HCEC 1CT (cell line): ENCODE measurements around the gene SERPINE3.

Experiments
- DNase-seq: peaks from one replicate; pipeline ENCODE4 v3.0.0-alpha.2; 2017

The SERPINE3 gene

DNA sequence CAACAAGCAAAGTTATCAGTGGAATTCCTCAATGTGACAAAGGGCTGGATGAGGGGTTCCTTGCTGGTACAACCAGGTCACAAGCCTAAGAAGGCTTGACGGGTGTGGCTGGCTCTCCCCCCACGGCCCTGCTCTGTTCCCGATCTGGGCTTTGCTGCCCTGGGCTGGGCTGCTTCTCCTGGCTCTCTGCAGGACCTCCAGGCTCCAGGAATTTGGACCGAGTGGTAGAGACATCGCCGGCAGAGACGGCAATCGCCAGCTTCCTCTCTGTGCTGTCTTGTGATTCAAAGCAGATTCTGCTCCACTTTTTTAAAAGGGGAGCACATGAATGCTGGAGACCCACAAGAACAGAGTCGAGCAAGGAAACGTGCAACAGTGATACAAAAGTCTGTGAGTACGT is at the start of gene SERPINE3:
Gene SERPINE3, plus strand, starts transcription at position 338 of the 400 bp plus-strand sequence. CDS start 1,401 bp downstream, outside the sequence.
- no peak for DNase-seq

DNA sequence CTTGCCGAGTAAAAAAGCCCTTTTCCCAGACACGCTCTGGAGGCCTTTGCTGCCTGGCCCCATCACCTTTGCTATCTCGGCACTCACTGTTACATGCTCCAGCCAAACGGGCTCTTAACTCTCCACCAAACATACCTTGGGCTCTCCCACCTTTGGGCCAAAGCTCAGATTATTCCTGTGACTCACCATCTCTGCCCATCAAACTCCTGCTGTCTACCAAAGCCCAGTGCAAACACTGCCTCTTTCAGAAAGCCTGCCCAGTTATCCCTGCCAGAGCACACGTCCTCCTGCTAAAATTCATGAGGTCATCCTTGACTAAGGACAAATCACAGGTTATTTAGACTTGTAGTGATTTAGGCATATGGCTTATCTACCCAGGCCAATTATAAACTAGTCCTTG is 48.1 kb upstream of the SERPINE3 start:
- DNase-seq, result no peak

DNA sequence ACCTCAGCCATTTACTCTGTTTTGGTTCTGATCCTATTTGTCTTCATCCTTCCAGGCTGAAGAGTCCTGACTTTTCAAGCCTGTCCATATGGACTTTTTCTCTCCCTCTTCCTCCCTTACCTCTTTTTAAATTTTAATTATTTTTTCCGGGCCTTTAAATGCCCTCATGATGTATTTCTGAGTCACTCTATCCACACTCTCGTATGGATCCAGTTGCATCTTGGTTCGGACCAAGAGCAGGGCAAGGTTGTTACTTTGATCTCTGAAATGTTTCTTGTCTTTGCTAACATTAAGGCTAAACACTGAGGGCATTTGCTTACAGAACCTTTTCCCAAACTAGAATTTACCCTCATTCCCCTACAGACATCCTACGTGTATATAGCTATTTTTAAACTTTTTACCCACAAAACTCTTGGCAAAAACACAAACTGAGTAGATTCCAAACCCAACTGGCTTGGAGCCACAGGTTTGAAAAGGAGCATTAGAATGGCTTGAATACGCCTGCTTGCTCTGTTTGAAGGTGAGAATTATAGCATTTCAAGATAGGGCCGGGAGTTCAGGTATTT is 47.4 kb upstream of the SERPINE3 start:
- peak; percentile 6 for DNase-seq

DNA sequence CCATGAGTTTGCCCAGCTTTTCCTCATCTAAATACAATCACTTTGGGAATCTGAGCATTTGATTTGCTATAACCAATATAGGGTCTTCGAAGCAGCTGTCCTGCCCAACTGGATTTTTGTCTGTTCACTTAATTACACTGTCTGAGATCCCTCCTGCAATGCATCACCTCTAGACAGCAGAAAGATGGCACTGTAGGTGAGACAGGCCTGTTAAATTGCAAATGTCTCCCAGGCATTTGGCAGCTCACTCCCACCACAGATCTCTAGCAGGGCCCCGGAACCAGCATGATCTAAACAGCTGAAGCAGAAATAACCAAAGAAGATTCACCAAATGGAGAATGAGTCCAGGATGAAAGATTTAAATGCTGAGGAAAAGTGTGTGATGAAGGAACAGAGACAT is 41.9 kb upstream of the SERPINE3 start:
- no peak for DNase-seq

DNA sequence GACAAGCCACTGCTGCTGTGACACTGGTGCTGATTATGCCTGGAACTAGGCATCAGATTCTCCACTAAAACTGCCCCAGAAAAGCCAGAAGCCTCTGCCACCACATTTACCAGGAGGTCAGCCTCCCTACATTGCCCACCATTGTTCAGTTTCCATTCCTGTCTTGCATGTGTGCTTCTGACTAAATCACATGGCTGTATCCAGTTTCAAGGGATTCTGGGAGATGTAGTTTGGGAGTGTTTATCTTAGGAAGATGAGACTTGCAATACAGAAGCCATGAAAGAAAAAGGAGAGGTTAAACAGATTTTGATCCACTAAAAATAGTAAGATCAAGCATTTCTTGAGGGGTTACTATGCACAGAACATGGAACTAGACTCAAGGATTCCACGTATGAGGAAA is 40.7 kb upstream of the SERPINE3 start:
- peak; percentile 5 for DNase-seq

DNA sequence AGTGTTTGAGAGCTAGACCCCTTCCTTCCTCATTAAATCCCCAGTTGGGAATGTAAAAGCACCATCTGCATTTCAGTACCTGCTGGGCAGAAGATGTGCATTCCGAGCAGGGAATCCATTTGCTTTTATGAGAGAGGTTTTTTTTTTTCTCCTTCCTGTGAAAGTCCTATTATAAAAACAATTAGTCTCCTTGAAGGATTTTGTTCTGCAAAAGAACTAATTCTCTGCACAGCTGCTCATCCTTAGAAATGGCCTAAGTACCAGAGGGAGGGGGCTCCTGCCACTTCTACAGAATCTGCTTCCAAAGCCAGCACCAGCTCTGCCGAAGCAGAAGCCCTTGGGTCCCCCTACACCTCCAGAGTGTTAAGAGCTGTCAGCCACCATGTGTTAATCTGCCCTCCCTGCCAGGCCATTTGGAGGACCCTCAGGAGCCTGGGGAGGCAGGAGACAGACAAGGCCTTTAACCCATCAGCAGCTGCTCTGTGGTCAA is 36.4 kb upstream of the SERPINE3 start:
- no peak for DNase-seq

DNA sequence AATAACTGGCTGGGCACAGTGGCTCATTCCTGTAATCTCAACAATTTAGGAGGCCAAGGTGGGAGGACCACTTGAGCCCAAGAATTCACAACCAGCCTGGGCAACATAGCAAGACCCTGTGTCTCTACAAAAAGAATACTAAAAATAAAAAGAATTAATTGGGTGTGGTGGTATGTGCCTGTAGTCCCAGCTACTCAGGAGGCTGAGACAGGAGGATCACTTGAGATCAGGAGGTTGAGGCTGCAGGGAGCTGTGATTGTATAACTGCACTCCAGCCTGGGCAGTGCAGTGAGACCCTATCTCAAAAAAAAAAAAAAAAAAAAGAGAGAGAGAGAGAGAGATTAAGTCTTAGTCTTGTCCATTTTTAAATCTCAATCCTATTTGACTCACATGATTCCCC is 35.6 kb upstream of the SERPINE3 start:
- DNase-seq, result no peak

DNA sequence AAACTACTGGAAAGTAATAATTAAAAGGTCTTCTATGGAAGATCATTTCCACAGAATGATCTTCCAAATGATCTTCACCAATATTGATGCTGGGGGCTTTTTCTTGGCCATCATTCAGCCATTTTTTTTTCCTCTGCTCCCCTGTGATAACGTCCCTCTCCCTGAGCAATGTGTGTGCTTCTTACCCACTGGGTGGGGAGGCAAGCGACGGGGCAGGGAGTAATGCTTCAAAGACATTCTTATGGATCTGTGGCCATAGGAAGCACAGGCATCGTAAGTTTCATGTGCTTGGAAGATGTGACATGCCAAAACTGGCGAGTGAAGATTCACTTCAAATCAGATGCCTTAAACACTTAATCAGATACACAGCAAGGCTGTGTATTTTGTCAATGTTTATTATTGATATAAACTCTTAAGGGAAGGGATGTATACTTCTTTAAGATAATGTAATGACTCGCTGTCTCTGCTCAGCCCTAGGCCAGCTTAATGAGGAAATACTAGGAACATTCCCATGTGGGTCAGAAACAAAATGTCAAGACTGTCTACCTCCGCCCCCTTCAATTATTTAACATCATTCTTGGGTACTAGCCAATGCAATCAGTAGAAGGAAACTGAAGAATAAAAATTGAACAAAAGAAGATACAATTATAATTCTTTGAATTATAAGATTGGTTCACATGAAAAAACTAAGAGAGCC is 34.1 kb upstream of the SERPINE3 start:
- DNase-seq, result no peak

DNA sequence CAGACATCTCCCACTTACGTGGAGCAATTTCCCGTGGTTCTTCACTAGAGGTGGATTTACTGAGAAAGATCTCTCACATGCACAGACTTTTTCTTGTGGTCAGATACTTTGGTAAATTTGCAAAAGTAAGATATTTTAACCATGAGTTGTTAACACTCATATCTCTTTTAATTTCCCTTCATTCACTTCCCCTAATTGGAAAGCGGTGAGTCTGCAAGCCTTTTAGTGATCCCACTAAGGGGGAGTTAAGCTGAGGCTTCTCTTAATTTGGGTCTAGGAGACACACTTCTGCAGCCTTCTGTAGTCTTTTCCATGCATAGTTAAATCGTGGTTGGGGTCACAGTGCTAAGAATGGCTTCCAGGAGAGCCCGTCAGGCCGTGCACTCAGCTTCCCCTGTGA is 30.7 kb upstream of the SERPINE3 start:
- DNase-seq, result no peak

DNA sequence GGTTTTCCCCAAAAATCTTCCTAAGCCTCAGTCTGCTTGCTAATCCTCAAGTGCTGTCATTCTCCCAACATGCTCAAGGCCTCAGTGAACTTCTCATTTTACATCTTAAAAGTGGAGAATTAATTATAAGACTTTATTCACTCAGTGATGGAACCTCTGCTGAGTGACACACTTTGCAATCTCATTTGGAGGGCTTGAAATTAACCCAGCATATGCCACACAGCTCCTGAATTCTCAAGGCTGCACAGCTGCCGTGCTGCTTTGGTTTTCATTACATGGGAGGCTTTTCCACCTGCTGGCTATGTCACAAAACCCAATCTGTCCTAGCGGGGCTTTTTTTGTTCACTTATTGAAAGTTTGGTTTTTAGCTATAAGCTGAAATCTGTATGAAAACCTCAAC is 28.3 kb upstream of the SERPINE3 start:
- no peak for DNase-seq

DNA sequence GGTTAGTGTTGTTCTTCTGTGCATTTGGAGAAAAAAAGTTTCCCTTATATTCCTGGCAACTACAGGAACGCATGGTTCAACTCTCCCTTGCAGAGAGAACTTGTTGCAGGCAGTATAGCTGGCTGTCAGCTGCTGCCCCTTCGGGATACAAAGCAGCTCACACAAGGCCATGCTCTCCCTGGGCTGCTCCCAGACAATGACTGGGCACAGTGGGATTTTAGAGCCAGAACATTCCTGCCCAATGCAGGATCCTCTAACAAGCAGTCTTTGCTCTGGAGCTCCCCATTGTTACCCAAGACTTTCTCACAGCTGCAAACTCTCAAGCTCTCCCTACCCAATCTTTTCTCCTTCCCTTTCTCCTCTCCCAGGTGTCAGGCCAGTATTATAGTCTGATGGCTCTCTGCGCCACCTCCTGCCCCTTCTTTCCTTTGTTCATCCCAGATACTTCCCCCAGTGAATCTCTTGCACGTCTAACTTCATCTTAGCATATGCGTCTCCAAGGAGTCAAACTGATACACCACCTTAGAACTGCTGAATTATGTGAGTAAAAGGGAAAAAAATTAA is 27.5 kb upstream of the SERPINE3 start:
- DNase-seq, result no peak

DNA sequence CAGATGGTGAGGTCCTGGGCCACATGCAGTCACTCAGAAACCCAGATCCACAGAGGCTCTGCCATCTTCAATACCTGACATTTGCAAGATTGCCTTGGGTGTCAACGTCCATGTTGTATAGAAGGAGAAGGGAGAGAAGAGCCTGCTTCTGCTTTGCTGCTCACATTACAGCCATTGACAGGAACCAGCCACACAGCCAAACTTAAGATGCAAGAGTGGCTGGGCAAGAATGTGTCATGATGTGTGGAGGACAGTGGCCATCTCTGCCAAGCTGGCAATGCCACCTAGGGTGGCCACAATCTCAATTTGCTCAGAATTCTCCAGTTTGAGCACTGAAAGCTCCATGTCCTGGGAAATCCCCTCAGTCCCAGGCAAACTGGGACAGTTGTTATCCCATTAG is 25.9 kb upstream of the SERPINE3 start:
- no peak for DNase-seq

DNA sequence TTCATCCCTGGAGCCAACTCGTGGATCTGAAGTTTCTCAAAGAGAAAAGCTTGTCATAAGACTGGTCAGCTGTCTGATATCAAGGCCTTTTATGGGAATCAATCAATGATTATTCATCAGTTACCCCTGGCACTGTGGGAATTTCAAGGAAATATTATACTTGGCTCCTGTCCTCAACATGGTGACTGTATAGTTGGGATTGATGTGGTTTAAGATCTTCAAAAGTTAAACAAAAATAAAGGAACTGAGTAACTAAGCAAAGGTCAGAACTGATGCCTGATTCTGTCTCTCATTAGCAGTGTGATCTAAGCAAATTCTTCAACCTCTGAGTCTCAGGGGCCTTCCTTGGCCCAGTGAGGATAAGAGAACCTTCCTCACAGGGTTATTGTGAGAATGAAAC is 22.2 kb upstream of the SERPINE3 start:
- DNase-seq, result peak; percentile 36

DNA sequence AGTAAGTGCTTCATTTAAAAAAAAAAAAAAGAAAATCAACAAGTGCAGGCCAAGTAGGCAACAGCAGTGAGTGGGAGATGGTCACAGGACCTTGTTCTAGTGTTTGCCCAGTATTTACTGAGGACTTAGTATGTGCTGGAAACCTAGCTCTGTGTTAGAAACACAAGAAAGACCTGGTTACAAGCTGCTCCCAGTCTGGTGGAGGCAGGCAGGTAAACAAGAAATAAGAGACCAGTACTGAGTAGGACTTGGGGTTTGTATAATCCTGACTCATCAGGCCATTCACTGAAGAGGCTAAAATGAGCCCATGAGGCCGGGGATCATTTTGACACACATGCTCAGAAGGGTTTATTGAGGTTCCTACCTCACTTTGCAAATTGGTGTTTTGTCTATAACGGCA is 21.5 kb upstream of the SERPINE3 start:
- no peak for DNase-seq

DNA sequence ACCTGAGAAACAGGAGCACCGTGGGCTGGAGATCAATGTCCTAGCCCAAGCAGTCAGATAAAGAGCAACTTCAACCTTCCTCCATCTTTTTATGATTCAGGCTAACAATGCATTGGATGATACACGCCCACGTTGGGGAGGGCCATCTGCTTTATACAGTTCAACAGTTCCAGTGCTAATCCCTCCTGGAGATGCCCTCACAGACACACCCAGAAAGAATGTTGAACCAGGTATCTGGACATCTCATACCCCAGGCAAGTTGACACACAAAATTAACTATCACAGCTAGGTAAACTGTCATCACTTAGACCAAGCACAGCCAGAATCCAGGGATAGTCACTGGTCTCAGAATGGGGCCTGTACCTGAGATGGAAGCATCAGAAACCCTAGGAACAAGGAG is 20.6 kb upstream of the SERPINE3 start:
- no peak for DNase-seq

DNA sequence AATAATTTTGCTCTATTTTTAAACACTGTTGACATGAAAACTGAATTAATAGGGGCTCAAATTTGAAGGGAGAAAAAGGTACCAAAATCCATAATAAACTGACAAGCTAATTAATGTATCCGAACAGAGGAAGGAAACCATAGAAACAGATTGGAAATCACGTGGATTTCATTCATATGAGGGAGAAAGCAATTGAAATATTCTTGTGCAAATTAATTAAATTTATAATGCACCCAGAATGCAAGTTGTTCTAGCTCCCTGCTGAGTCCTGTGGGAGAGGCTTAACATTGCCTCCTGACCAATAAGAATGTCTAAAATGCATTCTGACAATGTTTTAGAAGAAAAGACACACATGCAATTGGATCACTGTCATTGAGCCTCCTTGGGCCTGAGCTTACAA is 17.7 kb upstream of the SERPINE3 start:
- no peak for DNase-seq

DNA sequence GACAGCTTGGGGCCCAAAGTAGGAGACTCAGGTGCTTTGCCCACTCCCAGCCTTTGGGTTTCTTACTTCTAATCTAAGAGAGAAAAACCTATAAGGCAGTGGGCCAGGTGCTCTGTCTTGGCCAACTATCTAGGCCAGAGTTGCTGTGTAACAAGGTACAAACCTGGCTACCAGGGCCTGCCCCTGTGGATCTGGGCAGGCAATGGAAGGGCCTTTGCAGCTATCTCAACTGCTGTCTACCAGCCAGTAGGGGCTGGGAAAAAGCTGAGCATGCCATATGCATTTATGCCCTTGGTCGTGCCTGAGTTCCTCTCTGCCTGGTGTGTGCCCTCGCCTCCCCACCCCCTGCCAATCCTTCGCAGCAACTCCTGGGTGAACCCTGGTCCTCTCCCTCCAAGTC is 16.7 kb upstream of the SERPINE3 start:
- no peak for DNase-seq

DNA sequence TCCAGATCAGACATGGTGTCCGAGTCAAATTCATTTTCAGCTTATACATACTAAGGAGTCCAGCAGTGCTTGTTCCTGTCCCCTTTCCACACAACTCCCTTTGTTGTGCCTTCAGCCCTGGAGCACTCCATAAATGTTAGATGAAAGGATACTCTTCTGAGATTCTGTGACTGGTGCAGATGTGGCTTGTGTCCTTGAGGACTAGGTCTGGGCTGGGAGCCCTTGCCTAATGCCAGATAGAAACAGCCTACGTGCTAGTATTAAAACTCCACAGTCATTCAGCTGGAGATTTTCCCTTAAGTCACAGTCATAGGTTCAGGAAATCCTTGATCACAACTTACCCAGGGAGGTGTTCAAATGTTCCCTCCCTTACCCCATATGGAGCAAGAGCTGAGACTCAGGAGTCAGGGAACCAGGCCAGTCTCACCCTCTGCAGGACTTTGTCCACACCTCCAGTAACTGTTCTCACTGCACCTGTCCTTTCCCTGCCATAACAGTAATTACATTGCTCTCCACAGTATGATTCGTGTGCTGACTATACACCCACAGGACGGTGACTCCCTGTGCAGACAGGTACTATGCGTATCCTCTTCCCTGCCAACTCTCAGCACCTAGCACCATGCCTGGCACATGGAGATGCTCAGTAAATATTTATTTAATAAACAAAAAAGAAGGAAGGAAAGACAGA is 15.5 kb upstream of the SERPINE3 start:
- DNase-seq, result no peak

DNA sequence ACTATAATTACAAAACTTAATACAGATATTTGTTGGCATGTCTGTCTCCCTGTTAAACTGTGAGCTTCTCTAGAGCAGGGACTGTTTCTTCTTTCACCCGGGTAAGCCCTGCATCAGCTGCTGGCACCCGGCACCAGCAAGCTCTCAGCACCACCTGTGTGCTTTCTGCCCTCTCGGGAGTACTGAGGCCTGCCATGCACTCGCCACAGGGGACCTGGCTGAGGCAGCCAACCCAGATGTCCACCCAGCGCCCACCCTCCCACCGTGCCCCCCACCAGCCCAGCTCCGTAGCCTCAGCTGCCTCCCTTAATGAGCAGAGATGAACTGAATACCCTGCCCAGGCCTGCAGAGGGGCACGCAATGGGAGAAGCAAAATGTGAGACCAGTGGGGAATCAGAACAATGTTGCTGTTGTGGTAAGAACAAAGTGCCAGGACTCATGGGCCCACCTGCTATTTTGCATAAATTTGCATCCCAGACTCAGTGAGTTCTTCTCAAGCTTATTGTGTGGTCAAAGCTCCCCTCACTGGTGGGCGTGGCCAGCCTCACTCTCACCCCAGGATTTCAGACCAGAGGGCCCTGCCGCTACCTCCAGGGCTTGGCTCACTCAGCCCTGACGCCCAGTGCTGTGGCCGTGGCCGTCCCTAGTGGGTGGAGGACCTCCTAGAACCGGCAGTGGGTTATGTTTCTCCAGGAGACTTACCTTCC is 14.6 kb upstream of the SERPINE3 start:
- no peak for DNase-seq

DNA sequence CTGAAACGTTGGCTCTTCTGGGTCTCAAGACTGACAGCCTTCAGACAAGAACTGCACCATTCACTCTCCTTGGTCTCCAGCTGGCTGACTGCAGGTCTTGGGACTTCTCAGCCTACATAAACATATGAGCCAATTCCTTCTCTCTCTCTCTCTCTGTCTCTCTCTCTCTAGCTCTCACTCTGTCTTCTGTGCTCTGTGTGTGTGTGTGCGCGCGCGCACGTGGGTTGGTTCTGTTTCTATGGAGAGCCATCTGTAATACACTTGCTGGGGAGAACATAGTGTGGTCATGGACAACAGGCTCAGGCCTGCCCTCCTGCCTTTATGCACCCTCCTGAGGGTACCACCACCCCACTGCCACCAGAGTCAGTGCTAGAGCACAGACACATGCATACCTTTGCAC is 13.7 kb upstream of the SERPINE3 start:
- no peak for DNase-seq

DNA sequence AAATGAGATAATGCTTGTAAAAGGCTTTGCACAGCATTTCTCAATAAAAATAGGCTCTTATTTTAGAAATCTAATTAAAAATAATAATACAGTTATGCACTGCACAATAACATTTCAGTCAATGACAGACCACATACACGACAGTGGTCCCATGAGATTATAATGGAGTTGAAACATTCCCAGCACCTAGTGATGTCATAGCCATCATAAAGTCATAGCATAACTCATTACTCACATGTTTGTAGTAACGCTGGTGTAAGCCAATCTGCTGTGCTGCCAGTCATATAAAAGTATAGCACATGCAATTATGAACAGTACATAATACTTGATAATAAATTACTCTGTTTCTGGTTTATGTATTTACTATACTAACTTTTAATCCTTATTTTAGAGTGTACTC is 12.7 kb upstream of the SERPINE3 start:
- no peak for DNase-seq

DNA sequence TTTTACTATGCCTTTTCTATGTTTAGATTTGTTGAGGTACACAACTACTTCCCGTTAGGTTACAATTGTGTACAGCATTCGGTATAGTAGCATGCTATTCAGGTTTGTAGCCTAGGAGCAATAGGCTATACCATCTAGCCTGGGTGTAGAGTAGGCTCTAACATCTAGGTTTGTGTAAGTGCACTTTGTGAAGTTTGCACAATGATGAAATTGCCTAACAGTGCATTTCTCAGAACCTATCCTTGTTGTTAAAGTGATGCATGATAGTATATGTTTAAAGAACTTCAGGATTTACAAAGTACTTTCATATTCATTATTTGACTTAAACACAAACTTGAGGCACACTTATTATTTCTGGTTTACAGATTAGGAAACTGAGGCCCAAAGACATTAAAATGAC is 11.5 kb upstream of the SERPINE3 start:
- DNase-seq, result no peak

DNA sequence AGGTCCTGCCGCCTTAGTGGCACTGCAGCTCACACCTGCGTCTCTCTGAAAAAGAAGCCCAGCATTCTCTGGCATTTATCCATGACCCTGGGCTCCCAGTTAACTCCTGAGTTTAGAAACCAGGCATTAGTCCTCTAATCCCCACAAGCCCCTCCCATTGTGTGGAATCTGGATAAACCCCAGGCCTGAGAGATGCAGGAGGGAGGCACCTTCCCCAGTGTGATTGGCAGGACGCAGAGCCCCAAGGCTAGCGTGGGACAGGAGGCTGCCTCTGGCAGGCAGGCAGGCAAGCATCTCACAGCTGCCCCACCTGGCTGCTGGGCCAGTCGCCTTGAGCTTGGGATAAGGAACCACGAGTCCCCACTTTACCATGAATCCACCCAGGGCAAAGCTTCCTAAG is 11.0 kb upstream of the SERPINE3 start:
- DNase-seq, result no peak
